ENCODE data around the gene SRMS.

SRMS gene

GRCh38 chr20:63509088-63509564 lies 38.4 kb downstream of the SRMS start:
- H2AFZ ChIP-seq (ENCODE audit: low read depth, low read length, severe bottlenecking): no peak overlapping the region
- no peaks in the 10 kb centered on the region for H3K79me2 ChIP-seq (ENCODE audit: insufficient read depth, low read length)
- no peak for TF ChIP-seq EZH2phosphoT487 (conservative IDR thresholded peaks at IDR 0.05; ENCODE audit: low read length)
- no peak for TF ChIP-seq CTCF (IDR thresholded peaks at IDR 0.05; ENCODE audit: insufficient read depth, low read length, poor library complexity, severe bottlenecking)
- no peak overlapping the region for H3K27ac ChIP-seq (ENCODE audit: low read depth, low read length)
- no peaks in the 10 kb centered on the region for H3K9me2 ChIP-seq (replicated peaks; ENCODE audit: insufficient read depth, low read length)
- H3K4me2 ChIP-seq (ENCODE audit: low read depth, low read length, poor library complexity, severe bottlenecking): no peak overlapping the region
- no peaks in the 10 kb centered on the region for H3F3A ChIP-seq (ENCODE audit: insufficient read depth)
- H3K36me3 ChIP-seq (ENCODE audit: low read length): no peaks in the 10 kb centered on the region
- H4K20me1 ChIP-seq (ENCODE audit: low read depth, low read length): no peaks in the 10 kb centered on the region
- no peaks in the 10 kb centered on the region for H3K9me3 ChIP-seq (ENCODE audit: insufficient read depth, low read length)
- no peak overlapping the region for H3K4me3 ChIP-seq (ENCODE audit: insufficient read depth, low read length, poor library complexity, severe bottlenecking)
- no peak overlapping the region for H3K9ac ChIP-seq (ENCODE audit: low read length)
- H3K27me3 ChIP-seq (ENCODE audit: low read length): no peaks in the 10 kb centered on the region

- TF ChIP-seq EZH2phosphoT487 (conservative IDR thresholded peaks at IDR 0.05; ENCODE audit: low read length) (no peak), CTCF (IDR thresholded peaks at IDR 0.05; ENCODE audit: insufficient read depth, low read length, poor library complexity, severe bottlenecking) (no peak)
- Histone ChIP-seq H3K4me2 (ENCODE audit: low read depth, low read length, poor library complexity, severe bottlenecking) (no peak overlapping the region), H3F3A (ENCODE audit: insufficient read depth) (no peaks in the 10 kb centered on the region), H3K4me3 (ENCODE audit: insufficient read depth, low read length, poor library complexity, severe bottlenecking) (no peak overlapping the region), H3K36me3 (ENCODE audit: low read length) (no peaks in the 10 kb centered on the region), H3K9me3 (ENCODE audit: insufficient read depth, low read length) (no peaks in the 10 kb centered on the region), H3K79me2 (ENCODE audit: insufficient read depth, low read length) (no peaks in the 10 kb centered on the region), H3K27me3 (ENCODE audit: low read length) (no peaks in the 10 kb centered on the region), H2AFZ (ENCODE audit: low read depth, low read length, severe bottlenecking) (no peak overlapping the region), H4K20me1 (ENCODE audit: low read depth, low read length) (no peaks in the 10 kb centered on the region), H3K27ac (ENCODE audit: low read depth, low read length) (no peak overlapping the region), H3K9ac (ENCODE audit: low read length) (no peak overlapping the region), H3K9me2 (replicated peaks; ENCODE audit: insufficient read depth, low read length) (no peaks in the 10 kb centered on the region)
Observed at GRCh38 chr20:63508072-63508768, 39.3 kb downstream of the SRMS start.

GRCh38 chr20:63507083-63507743 lies 40.3 kb downstream of the SRMS start:
- Histone ChIP-seq H3F3A (ENCODE audit: insufficient read depth) (no peaks in the 10 kb centered on the region), H3K27ac (ENCODE audit: low read depth, low read length) (no peak overlapping the region), H3K9me2 (replicated peaks; ENCODE audit: insufficient read depth, low read length) (no peaks in the 10 kb centered on the region), H3K36me3 (ENCODE audit: low read length) (no peaks in the 10 kb centered on the region), H3K79me2 (ENCODE audit: insufficient read depth, low read length) (no peaks in the 10 kb centered on the region), H3K4me2 (ENCODE audit: low read depth, low read length, poor library complexity, severe bottlenecking) (no peak overlapping the region), H3K9me3 (ENCODE audit: insufficient read depth, low read length) (no peaks in the 10 kb centered on the region), H3K9ac (ENCODE audit: low read length) (no peak overlapping the region), H3K4me3 (ENCODE audit: insufficient read depth, low read length, poor library complexity, severe bottlenecking) (no peak overlapping the region), H4K20me1 (ENCODE audit: low read depth, low read length) (no peaks in the 10 kb centered on the region), H3K27me3 (ENCODE audit: low read length) (no peaks in the 10 kb centered on the region), H2AFZ (ENCODE audit: low read depth, low read length, severe bottlenecking) (no peak overlapping the region)
- no peak for TF ChIP-seq CTCF (IDR thresholded peaks at IDR 0.05; ENCODE audit: insufficient read depth, low read length, poor library complexity, severe bottlenecking)
- TF ChIP-seq EZH2phosphoT487 (conservative IDR thresholded peaks at IDR 0.05; ENCODE audit: low read length): no peak

All from SU-DHL-6 (cell line).